GM23338 (cell line): ENCODE measurements around the gene GCA. TPM values are rescaled to one million over a fixed set of nuclear protein-coding genes. Genes with fewer than 3 reads are reported as not detected.

Experiments
- ATAC-seq: fragments of 200-7000 bp; cut with Tn5 transposase; 3 replicates; pipeline ENCODE4 v1.9.1; 2020
- DNase-seq: peaks from one replicate; pipeline ENCODE4 v3.0.0-alpha.2; 2015; ENCODE audit warnings: low spot score
- H2AFZ ChIP-seq: fragments of 200-600 bp; sonication (generic); 2 replicates; pipeline ENCODE4 v1.8.0; 2016; ENCODE audit warnings: antibody characterized with exemption, mild to moderate bottlenecking, moderate library complexity
- H3F3A ChIP-seq: fragments of 200-600 bp; sonication (generic); replicated peaks from 2 replicates; pipeline ENCODE4 v1.8.0; 2017; ENCODE audit warnings: antibody characterized with exemption, mixed run types, low read depth
- H3K27ac ChIP-seq: fragments of 200-600 bp; sonication (generic); 2 replicates; pipeline ENCODE4 v1.6.1; 2016; ENCODE audit warnings: low read depth
- H3K27me3 ChIP-seq: fragments of 200-600 bp; sonication (generic); 2 replicates; pipeline ENCODE4 v1.8.0; 2016; ENCODE audit warnings: mild to moderate bottlenecking, mixed run types, moderate library complexity; ENCODE audit not compliant: insufficient read depth
- H3K36me3 ChIP-seq: fragments of 200-600 bp; sonication (generic); 2 replicates; pipeline ENCODE4 v1.8.0; 2016; ENCODE audit warnings: mild to moderate bottlenecking; ENCODE audit not compliant: insufficient read depth
- H3K4me1 ChIP-seq: fragments of 200-600 bp; sonication (generic); 2 replicates; pipeline ENCODE4 v1.8.0; 2016; ENCODE audit warnings: mild to moderate bottlenecking, moderate library complexity; ENCODE audit not compliant: insufficient read depth
- H3K4me2 ChIP-seq: fragments of 200-600 bp; sonication (generic); 2 replicates; pipeline ENCODE4 v1.7.1; 2017; ENCODE audit warnings: mixed run types
- H3K4me3 ChIP-seq: fragments of 200-600 bp; sonication (generic); 2 replicates; pipeline ENCODE4 v1.6.1; 2016; ENCODE audit warnings: mixed run types
- H3K79me2 ChIP-seq: fragments of 200-600 bp; sonication (generic); replicated peaks from 2 replicates; pipeline ENCODE4 v1.8.0; 2017; ENCODE audit warnings: mild to moderate bottlenecking; ENCODE audit not compliant: insufficient read depth
- H3K9me2 ChIP-seq: fragments of 200-600 bp; sonication (generic); 2 replicates; pipeline ENCODE4 v1.8.0; 2017; ENCODE audit not compliant: insufficient read depth
- H4K20me1 ChIP-seq: fragments of 200-600 bp; sonication (generic); replicated peaks from 2 replicates; pipeline ENCODE4 v1.8.0; 2017; ENCODE audit warnings: mild to moderate bottlenecking; ENCODE audit not compliant: insufficient read depth
- H3K27ac Mint-ChIP-seq: 2 replicates; pipeline ENCODE4 v1.8.0; 2020; ENCODE audit warnings: inconsistent platforms, mild to moderate bottlenecking, moderate library complexity, mixed read lengths
- H3K27me3 Mint-ChIP-seq: 3 replicates; pipeline ENCODE4 v1.8.0; 2022; ENCODE audit warnings: low read depth, mild to moderate bottlenecking, moderate library complexity, mixed read lengths, inconsistent platforms; ENCODE audit not compliant: insufficient read depth, poor library complexity
- H3K36me3 Mint-ChIP-seq: 3 replicates; pipeline ENCODE4 v1.8.0; 2021; ENCODE audit warnings: low read depth, mild to moderate bottlenecking, inconsistent platforms, moderate library complexity, mixed read lengths
- H3K4me1 Mint-ChIP-seq: 3 replicates; pipeline ENCODE4 v1.8.0; 2020; ENCODE audit warnings: mild to moderate bottlenecking, inconsistent platforms, mixed read lengths
- H3K4me3 Mint-ChIP-seq: 3 replicates; pipeline ENCODE4 v1.8.0; 2021; ENCODE audit warnings: moderate library complexity, mild to moderate bottlenecking, inconsistent platforms, mixed read lengths
- H3K9me3 Mint-ChIP-seq: 3 replicates; pipeline ENCODE4 v1.8.0; 2020; ENCODE audit warnings: moderate library complexity, mild to moderate bottlenecking, inconsistent platforms, mixed read lengths
- ETS1 ChIP-seq: IDR thresholded peaks from 2 replicates; pipeline ENCODE4 v1.6.1; 2016; ENCODE audit warnings: antibody characterized with exemption
- polyA plus RNA-seq: library from polyadenylated mRNA; unstranded; fragments of >200 nt; fragmentation: Nextera tagmentation; extraction: Ambion mirVana; gene quantifications from 2 replicates; pipeline ENCODE4 v1.2.1, GENCODE V29; 2016
- total RNA-seq: library from RNA; depleted of rRNA; stranded (reverse); fragments of >200 nt; shearing (Covaris generic); gene quantifications from 2 replicates; pipeline ENCODE4 v1.2.3, GENCODE V29; 2014; rRNA removed

The GCA gene
- total and polyA plus RNA-seq, 2 experiments from 2014 or later = 39.3 to 62.7 TPM

GRCh38 chr2:162403884-162404283 is 60.0 kb downstream of the GCA start:
- H3K27me3 ChIP-seq = no peaks in the 10 kb centered on the region
- H3K9me2 ChIP-seq = 0 out of 2 replicates have a peak, but pooled peaks cover 3% of the 10 kb centered on the region
- Mint-ChIP-seq H3K4me3 (no peak overlapping the region), H3K27ac (no peak overlapping the region), H3K36me3 (no peaks in the 10 kb centered on the region), H3K9me3 (no peaks in the 10 kb centered on the region), H3K27me3 (peaks cover under 1% of the 10 kb centered on the region), H3K4me1 (peaks cover 13% of the 10 kb centered on the region)
- H2AFZ ChIP-seq = no peak overlapping the region
- H3K4me1 ChIP-seq = peaks cover 10% of the 10 kb centered on the region
- no peaks in the 10 kb centered on the region for H4K20me1 ChIP-seq
- H3F3A ChIP-seq = no peaks in the 10 kb centered on the region
- no peak for ATAC-seq
- H3K79me2 ChIP-seq = no peaks in the 10 kb centered on the region
- no peak overlapping the region for H3K27ac ChIP-seq
- DNase-seq = no peak
- no peak for TF ChIP-seq ETS1
- H3K4me2 ChIP-seq = no peak overlapping the region
- H3K36me3 ChIP-seq = no peaks in the 10 kb centered on the region
- H3K4me3 ChIP-seq = no peak overlapping the region

Other genes with a start within 250 kb of the GCA start
- gene GCG, start 191.9 kb upstream of the GCA start, total RNA-seq = not detected in 2 replicates
- not detected in 2 replicates for gene GCG, start 191.9 kb upstream of the GCA start, polyA plus RNA-seq
- gene FAP, start 100.7 kb upstream of the GCA start, total RNA-seq = not detected in 2 replicates
- gene FAP, start 100.7 kb upstream of the GCA start, polyA plus RNA-seq = 0.42 TPM in 1 of 2 replicates, not detected in the other
- 2.5 and 3.0 TPM in 2 replicates for gene IFIH1, start 25.4 kb upstream of the GCA start, total RNA-seq
- 0.97 and 1.2 TPM in 2 replicates for gene IFIH1, start 25.4 kb upstream of the GCA start, polyA plus RNA-seq